HG02870 (cell line): ENCODE data around the gene CCDC33.

ENCODE experiments used
- ATAC-seq: cut with Tn5 transposase; IDR thresholded peaks from one replicate; pipeline ENCODE4 v1.9.1; 2021; ENCODE audit warnings: mild to moderate bottlenecking, moderate library complexity; ENCODE audit not compliant: unreplicated experiment

CCDC33 gene

GRCh38 chr15:74307827-74308811 lies 72.0 kb downstream of the CCDC33 start:
- no peak for ATAC-seq

DNA sequence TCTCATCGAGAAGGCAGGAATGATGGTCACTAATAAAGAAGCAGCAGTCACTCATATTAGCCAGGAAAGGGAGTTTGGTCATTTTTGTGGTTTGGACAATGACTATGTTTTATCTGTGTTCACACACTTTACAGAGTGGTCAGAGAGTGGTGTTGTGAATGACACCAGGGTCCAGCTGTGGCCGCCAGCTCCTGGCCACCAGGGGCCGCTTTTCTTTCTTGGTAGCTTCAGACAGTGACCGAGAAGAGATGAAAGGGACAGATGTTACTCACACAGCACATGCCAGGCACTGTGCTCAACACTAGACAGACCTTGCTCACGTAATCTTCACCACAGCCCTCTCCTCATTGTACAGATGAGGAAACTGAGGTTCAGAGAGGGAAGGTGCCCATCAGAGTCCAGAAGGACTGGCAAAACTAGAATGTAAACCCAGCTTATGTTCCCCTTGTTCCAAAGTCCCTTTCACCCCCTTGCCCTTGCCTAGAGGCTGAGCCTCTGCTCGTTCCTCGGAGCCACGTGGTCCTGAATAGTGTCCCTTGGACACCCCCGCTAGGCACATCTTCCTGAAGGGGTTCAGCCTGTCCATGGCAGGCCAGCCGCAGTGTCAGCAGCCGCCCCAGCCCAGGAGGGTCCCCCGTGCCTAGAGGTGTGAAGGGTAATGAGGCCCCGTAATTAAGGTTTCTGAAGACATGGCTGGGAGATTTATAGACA lies 75.8 kb downstream of the CCDC33 start:
- no peak for ATAC-seq

DNA sequence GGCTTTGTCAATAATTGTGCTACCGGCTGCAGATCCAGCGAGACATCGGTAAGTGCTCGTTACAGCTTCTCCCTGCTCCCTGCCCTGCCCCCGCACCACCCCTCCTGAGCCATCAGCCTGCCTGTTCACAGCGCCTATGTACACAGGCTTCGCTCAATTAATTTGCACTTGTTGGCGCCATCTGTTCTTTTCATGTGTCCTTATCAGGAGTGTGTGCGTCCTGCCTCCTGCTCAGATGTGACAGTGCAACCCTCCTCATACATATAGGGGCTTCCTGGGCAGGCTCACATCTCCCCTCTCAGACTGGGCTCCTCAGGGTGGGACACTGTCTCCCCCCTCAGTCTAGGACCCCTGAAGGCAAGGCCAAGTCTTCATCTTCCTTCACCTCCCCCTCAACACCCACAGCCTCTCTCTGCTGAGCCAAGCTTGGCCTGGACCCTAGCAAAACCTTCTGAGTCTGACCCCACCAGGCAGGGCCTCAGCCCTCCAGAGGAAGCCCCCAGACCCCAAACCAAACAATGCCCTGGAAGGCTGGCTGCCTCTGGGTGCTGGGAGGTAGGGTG lies 76.4 kb downstream of the CCDC33 start:
- ATAC-seq: no peak

DNA sequence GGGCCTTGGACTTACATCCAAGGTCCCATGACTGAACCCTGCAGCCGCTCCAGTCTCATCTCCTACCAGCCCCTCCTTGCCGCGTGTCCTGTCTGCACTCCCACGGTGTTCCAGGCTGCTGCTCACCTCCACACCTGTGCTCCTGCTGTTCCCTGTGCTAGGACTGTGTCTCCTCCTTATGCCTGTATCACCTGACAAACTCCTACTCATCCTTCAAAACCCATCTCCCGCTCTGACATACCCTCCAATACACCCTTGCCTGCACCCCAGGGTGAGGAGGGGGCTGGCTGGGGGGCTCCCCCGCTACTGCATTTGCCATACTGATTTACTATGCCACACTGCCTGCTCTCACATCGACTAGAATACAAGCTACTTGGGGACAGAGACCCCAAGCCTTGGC lies 77.8 kb downstream of the CCDC33 start:
- no peak for ATAC-seq

DNA sequence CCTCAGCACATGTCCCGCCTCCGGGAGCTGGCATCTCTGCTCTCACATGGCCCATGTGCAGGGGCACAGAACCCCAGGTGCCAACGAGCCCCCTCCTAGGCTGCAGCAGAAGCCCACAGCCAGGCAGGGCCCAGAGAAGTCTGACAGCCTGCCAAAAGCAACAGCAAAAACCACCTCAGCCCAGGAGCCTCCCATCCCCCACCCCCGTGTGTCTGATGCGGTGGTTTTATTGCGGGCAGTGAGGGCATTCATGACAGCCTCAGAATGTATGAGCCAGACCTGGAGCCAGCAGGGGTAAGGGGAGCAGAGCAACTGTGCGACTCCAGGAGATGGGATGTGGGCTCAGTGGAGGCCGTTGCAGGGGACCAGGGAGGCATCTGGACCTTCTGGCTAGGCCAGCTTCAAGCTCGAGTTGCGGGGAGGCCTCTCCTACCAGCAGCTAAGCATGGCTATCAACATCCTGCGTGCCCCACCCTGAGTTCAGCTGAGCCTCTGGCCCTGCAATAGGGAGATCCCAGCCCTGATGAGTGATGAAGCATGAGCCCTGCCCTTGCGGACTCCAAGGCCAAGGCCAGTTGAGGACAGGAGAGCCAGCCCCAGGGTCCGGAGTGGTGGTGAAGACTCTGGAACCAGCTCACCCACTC lies 78.8 kb downstream of the CCDC33 start:
- ATAC-seq: no peak

- no peak for ATAC-seq
Observed at GRCh38 chr15:74315626-74316025, 79.5 kb downstream of the CCDC33 start.

DNA sequence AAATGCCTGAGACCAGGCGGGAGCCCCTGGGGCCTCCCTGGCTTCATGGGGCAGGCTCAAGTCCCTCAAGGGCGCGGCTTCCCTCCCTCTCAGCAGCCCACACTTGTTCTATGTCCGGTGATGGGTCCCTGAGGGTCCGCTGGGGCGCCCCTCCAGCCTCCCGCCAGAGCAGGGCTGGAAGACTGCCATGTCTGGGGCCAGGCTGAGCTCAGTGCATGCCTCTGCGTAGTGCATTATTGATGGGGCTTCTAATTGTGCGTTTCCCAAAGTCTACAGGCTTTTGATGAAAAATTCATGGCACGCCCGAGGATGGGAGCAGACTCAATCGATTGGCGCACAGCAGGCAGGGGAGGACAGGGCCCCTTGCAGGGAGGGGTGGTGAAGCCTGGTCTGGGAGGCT lies 80.0 kb downstream of the CCDC33 start:
- ATAC-seq: no peak

GRCh38 chr15:74317820-74318375 lies 81.8 kb downstream of the CCDC33 start:
- ATAC-seq: no peak

- no peak for ATAC-seq
Observed at GRCh38 chr15:74318376-74319137, 82.4 kb downstream of the CCDC33 start.

- ATAC-seq: no peak
Observed at GRCh38 chr15:74319138-74319460, 83.0 kb downstream of the CCDC33 start.

DNA sequence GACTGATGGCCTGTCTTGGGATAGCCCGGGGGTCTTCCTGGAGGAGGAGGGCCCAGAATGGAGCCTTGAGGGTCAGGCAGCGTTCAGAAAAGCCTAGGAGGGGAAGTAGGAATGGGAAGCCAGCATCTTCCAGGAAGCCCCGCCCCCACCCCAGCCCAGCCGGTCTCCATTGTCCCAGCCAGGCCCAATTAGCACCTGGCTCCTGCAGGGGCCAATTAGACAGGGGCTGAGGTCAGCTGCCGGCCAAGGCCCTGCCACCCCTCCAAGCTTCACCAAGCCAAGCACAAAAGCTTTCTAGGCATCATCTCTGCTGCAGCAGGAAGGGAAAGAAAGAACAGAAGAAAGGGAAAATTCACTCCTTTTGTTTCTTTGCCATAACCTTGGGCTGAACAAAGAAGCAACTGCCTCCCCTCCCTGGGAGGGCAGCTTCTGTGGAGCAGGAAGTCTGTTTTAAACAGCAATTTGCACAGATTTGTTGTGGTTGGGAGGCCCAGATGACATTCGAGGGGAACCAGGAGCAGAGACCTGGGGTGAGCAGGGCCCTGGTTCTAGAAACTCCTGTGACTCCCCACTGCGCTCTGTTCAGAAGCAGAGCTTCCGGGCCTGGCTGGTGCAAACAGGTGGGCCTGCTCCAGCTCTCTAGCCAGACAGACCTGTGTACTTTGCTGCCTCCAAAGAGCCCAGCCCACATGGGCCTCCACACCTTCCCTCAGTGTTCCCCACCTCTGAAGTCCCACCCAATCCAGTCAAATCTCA lies 83.6 kb downstream of the CCDC33 start:
- ATAC-seq: no peak

DNA sequence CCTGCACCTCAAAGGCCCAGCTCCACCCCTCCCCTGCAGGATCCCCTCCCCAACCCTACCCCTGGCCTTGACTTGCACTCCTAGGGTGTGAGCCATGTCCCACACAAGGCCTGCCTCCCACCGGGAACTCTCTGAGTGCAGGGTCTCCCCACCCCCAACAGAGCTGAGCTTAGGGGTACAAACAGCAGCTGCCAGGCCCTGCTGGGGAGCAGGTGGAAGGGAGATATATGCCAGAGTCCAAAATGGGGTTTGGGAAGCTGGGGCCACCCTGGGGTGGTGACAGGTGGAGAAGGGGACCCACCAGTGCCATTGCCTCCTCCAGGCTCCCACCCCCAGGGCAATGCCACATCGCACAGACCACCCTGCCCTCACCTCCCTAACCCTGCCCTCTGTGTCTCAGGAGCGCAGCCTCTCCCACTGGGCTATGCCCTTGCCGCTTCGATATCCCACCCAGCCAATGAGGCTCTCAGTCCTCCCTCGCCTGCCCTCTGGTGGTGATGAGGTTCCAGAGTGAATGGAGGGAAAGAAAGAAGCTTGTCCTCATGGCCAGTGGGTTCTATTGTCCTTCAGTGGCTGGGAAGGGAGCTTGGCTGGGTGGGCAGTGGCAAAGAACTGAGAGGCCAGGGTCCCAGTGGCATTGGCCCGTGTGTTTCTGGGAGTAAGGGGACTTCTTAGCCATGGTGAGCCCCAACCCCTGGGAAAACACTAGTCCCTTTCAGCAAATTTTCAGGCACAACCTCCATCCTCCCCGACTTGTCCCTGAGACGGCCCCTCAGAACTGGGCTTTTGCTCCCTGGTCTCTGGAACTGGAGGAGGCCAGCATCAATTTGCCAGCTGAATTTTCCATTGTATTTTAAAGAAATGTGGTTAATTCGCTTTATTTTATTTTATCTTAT lies 84.5 kb downstream of the CCDC33 start:
- no peak for ATAC-seq

DNA sequence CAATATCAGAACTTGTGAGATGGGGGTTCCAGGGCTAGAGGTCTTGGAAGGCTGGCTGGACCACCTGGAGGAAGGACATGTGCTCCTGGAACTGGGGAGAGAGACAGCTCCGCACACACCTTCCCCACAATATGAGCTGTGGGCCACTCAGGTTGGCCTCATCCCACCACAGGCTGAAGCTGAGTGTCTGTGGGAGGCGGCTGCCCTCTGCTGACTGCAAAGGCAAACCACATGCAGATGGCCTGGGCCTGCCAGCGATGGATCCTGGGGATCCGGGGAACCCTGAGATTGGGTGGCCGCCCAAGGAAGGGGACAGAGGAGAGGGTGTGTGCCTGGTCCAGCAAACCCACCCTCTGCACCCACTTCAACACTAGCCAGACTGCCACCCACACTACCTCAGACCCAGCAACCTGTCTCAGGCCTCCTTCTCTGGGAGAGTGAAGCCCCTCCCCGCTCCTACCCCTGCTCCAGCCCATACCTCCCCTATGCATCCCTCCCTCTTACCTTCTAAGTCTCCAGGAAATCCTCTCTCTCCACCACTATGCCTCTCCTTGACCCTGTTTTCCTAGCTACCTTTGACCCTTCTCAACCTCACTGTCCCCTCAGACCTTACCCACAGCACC lies 86.5 kb downstream of the CCDC33 start:
- ATAC-seq: no peak

- no peak for ATAC-seq
Observed at GRCh38 chr15:74324714-74325113, 88.6 kb downstream of the CCDC33 start.

DNA sequence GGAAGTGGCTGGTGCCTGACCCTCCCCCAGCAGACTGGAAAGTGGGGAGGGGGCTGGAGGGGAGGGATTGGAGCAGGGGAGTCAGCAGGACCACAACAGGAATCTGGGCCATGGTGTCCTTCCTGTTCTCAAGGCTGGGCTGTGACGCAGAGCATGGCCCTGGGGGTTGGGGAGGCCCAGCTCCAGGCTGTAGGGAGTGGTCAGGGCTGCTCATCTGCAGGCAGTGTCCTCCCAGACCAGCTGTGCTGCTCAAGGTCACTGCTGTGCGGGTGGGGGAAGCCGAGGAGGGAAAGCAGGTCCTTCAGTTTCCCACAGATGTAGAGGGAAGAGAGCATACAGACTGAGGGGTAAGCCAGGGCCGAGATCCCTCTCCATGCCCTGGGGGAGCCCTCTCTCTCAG lies 90.6 kb downstream of the CCDC33 start:
- ATAC-seq: no peak

DNA sequence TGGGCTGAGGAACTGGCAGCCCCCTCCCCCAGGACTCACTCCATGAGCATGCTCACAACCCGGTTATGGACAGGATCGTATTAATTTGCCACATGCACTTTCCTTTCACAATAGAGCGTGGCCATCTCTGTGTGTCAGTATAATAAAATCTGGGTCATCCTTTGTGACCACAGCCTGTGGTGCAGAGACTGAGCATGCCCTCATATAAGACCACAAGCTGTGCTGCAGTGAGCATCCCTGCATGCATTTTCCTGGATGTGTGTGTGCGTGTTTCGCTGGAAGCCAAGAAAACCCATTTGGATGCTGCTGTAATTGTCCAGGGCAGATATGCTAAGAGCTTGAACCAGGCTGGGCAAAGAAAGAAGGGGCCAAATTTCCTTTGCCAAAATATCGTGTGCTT lies 91.6 kb downstream of the CCDC33 start:
- no peak for ATAC-seq

GRCh38 chr15:74328331-74329056 lies 92.4 kb downstream of the CCDC33 start:
- no peak for ATAC-seq
